Astrocyte (in vitro differentiated cells and primary cell): ENCODE results near the gene CLHC1.

Experiments used
- CTCF ChIP-seq: IDR thresholded peaks from 2 replicates; pipeline ENCODE4 v1.5.1; 2011; ENCODE audit warnings: low read depth, mild to moderate bottlenecking, inconsistent platforms, low read length, moderate library complexity; ENCODE audit not compliant: insufficient read depth
- EZH2 ChIP-seq: IDR thresholded peaks from 2 replicates; pipeline ENCODE4 v1.6.1; 2012; ENCODE audit warnings: mild to moderate bottlenecking, low read length, inconsistent platforms; ENCODE audit not compliant: insufficient read depth

GRCh38 chr2:55204536-55204935 is 27.6 kb downstream of the CLHC1 start:
- TF ChIP-seq CTCF (no peak), EZH2 (no peak)
